Heart left ventricle (tissue), 16 donors: ENCODE measurements around the gene FAM181A. TPM values are rescaled to one million over a fixed set of nuclear protein-coding genes. Genes with fewer than 3 reads are reported as not detected.
A peak's percentile ranks its signal among the peaks of the same experiment; 100 is the strongest.

ENCODE experiments used
- ATAC-seq, 4 donors: fragments of 200-7000 bp; cut with Tn5 transposase; one replicate each; pipeline ENCODE4 v1.9.1; 2020 to 2022; ENCODE audit warnings: moderate library complexity in 4 of 4, mild to moderate bottlenecking in 3 of 4, moderate number of reproducible peaks in 1 of 4
- DNase-seq, 5 donors: peaks; one replicate each; pipeline ENCODE4 v3.0.0-alpha.2; 2020
- H3K27ac ChIP-seq, 12 donors: fragments of 200-600 bp; sonication (generic) in 4 of 12; one replicate each; pipeline versions ENCODE4 v1.5.0 to v1.8.0; 2016 to 2022; ENCODE audit warnings: mild to moderate bottlenecking in 2 of 12
- H3K27me3 ChIP-seq, 9 donors: fragments of 200-600 bp; sonication (generic) in 2 of 9; one replicate each; pipeline versions ENCODE4 v1.5.1 to v1.8.0; 2016 to 2022; ENCODE audit warnings: mild to moderate bottlenecking in 3 of 9
- H3K36me3 ChIP-seq, 9 donors: fragments of 200-600 bp; sonication (generic) in 2 of 9; one replicate each; pipeline versions ENCODE4 v1.5.0 to v1.8.0; 2018 to 2022; ENCODE audit warnings: mild to moderate bottlenecking in 2 of 9
- H3K4me1 ChIP-seq, 12 donors: fragments of 200-600 bp; sonication (generic) in 4 of 12; one replicate each; pipeline versions ENCODE4 v1.5.0 to v1.8.0; 2016 to 2022; ENCODE audit warnings: mild to moderate bottlenecking in 3 of 12
- H3K4me3 ChIP-seq, 12 donors: fragments of 200-600 bp; sonication (generic) in 4 of 12; one replicate each; pipeline versions ENCODE4 v1.5.0 to v1.8.0; 2017 to 2022; ENCODE audit warnings: mild to moderate bottlenecking in 9 of 12, moderate library complexity in 4 of 12
- H3K9me3 ChIP-seq, 12 donors: fragments of 200-600 bp; sonication (generic) in 4 of 12; one replicate each; pipeline versions ENCODE4 v1.5.0 to v1.8.0; 2016 to 2022; ENCODE audit warnings: mild to moderate bottlenecking in 1 of 12
- POLR2A ChIP-seq, 2 donors: fragments of 450-650 bp; IDR thresholded peaks; one replicate each; pipeline ENCODE4 v1.6.1; 2017; ENCODE audit warnings: antibody characterized with exemption in 2 of 2, mild to moderate bottlenecking in 2 of 2, moderate library complexity in 2 of 2
- WGBS, 4 donors: extraction: QIAGEN DNeasy Blood & Tissue Kit in 2 of 4; methylation state at CpG; one replicate each; pipeline versions ENCODE4 v1.1.5 to v1.1.7; 2013 to 2018; 5-methylcytosine and 5-hydroxymethylcytosine counted together
- intact Hi-C, 10 donors: fragments of 100-400 bp; cut with DNase I; formaldehyde crosslinking; loops; one replicate each; pipeline versions ENCODE4 v1.11.1 to v1.14.2; 2022
- polyA plus RNA-seq, 2 donors: library from polyadenylated mRNA; stranded (reverse); fragments of 200-250 nt; gene quantifications; one replicate each; pipeline ENCODE4 v1.2.3, GENCODE V29; 2013
- total RNA-seq, 9 donors: library from RNA; depleted of rRNA in 2 of 9; stranded (reverse); fragments of >200 nt in 2 of 9; fragmentation: NEBNext Ultra II Directional in 3 of 9; extraction: Animal tissue kit (Norgen Biotek cat#: 25700) in 3 of 9; gene quantifications; one replicate each; pipeline versions ENCODE4 v1.1.0 to v1.2.4, GENCODE V29; 2016 to 2023
- TF ChIP-seq, protein P1 (sequence below), 12 donors: fragments of 200-600 bp; sonication (generic) in 4 of 12; IDR thresholded peaks; one replicate each; pipeline versions ENCODE4 v1.5.0 to v1.8.0; 2018 to 2022; ENCODE audit warnings: antibody characterized with exemption in 12 of 12, mild to moderate bottlenecking in 5 of 12
- donor health status: ischemic (EF 13 %, LVEDD 7.1; RV severe dilation, severe dysfunction).
- donor health status: healthy with polysubstance abuse.
- donor health status: DM: no; HTN: yes; CAD: no.
- donor health status: DM: no; HTN: no; CAD: no.
- donor health status: ischemic (EF 25% LVEDD 6.9; RV normal size, moderate dysfunction).
- donor health status: ischemic (EF 25% LVEDD 5.7; RV mildly dilated, moderate dysfunction).
- donor health status: healthy.
- donor health status: DM: yes; HTN: yes; CAD: no.
- donor health status: ischemic (EF 35%, LVEDD 5.7; RV mildly dilated, moderate dysfunction).
- donor health status: nonischemic (EF 11% LVEDD 7.7; RV severe dilation, severe dysfunction).
- donor health status: DM: yes; HTN: yes; CAD: no.
- donor health status: PGD.
- donor health status: ischemic (EF 29% LVEDD 5.4; RV normal size, mild dysfunction).
- donor health status: nonischemic (EF 23%, LVEDD 6.1; RV moderate dilation, normal function).

FAM181A gene
- total and polyA plus RNA-seq, 11 donors, result not detected

DNA sequence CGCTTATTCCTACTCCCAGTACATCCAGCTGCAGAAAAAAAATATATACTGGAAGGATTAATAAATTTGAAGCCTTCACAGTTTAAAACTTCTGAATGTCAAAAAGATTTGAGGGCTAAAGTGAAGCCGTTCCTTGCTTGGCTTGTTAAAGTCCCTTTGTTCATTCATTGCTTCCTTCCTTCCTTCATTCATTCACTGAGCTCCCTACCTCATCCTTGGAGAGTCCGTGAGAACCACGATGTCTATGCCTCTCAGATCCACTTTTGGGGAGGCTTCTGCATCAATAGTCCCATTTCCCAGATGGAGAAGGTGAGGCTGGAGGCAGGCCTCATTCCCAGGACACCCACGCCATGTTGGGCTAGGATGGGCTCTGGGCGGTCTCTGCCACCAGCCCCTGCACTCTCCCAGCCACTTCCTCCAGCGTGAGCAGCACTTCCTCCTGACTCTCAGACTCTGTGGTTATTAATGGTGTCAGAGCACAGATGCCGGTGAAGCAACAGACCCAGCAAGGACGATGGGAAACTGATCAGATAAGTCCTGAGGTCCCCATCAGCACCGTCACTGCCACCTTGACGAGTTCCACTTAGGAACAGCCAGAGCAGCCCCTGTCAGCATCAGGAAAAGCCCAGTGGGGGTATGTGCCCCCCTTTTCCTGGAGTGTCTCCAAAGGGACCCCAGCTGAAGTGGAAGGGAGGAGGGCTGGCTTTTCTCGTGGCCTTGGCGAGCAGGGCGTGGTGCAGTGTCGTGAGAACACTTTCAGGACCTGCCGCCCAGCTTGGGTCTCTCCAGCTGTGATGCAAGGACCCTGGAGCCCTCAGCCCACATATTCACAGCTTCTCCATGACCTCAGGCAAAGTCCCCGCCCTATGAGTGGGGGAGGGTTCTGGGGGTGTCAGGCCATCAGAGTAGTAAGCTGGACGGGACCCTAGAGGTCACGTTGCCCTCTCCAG is 28.0 kb downstream of the FAM181A start:
- ATAC-seq (peak in 1 of 4 donors; percentile 25), DNase-seq (peak in 1 of 5 donors; percentile 62)
- Histone ChIP-seq H3K9me3 (no peaks in the 10 kb centered on the region), H3K4me1 (peaks cover 3 to 90% (median 42%) of the 10 kb centered on the region in 12 donors), H3K36me3 (peaks cover 0 to 54% (median 33%) of the 10 kb centered on the region in 9 donors), H3K27me3 (no peaks in the 10 kb centered on the region), H3K27ac (peak overlapping the region in 11 of 12 donors; percentile 47 to 90 (median 77)), H3K4me3 (peak overlapping the region in 1 of 12 donors; percentile 49)
- intact Hi-C loops, result loop anchor here in 2 of 10 donors (5.0 to 10.0 kb wide), 2 partner anchors 42 to 180 kb away; partner anchors contain the start of gene CCDC197 (in 1 of the 2)
- TF ChIP-seq, protein P1, sequence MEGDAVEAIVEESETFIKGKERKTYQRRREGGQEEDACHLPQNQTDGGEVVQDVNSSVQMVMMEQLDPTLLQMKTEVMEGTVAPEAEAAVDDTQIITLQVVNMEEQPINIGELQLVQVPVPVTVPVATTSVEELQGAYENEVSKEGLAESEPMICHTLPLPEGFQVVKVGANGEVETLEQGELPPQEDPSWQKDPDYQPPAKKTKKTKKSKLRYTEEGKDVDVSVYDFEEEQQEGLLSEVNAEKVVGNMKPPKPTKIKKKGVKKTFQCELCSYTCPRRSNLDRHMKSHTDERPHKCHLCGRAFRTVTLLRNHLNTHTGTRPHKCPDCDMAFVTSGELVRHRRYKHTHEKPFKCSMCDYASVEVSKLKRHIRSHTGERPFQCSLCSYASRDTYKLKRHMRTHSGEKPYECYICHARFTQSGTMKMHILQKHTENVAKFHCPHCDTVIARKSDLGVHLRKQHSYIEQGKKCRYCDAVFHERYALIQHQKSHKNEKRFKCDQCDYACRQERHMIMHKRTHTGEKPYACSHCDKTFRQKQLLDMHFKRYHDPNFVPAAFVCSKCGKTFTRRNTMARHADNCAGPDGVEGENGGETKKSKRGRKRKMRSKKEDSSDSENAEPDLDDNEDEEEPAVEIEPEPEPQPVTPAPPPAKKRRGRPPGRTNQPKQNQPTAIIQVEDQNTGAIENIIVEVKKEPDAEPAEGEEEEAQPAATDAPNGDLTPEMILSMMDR (IDR thresholded peaks at IDR 0.05), result no peak
- TF ChIP-seq POLR2A (IDR thresholded peaks at IDR 0.05), result no peak
- WGBS, 4 donors, result 29 to 46% (median 36%) methylated on average over 18 to 19 of the region's 19 CpGs

DNA sequence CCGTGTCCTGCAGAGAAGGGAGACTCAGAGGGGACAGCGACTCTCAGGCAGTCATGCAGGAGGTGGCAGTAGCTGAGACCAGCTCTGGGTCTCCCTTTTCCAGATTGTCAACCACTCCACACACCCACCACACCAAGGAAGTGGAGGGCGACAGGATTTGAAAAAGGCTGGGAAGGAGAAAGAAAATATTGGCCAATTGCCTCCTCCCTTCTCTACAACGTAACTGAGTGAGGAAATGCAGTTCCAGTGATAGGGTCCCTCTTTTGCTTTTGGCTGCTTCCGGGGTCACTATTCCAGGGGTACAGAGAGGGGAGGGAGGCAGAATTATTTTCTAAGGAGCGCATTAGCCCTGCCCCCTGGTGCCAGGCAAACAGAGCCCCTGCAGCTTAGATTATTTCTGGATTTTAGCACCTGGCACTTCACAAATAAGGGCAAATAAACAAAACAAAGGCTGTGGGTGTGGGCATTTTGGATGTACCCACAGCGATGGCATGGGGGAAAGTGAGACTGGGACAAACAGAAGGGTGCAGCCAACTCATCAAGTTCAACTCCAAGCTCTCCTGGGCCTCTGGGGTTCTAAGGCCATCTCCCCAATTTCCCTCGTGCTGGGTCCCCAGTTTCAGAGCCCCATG is 28.8 kb downstream of the FAM181A start:
- Histone ChIP-seq H3K4me3 (peak overlapping the region in 1 of 12 donors; percentile 49), H3K27ac (peak overlapping the region in 11 of 12 donors; percentile 47 to 90 (median 77)), H3K36me3 (peaks cover 0 to 53% (median 27%) of the 10 kb centered on the region in 9 donors), H3K27me3 (no peaks in the 10 kb centered on the region), H3K9me3 (no peaks in the 10 kb centered on the region), H3K4me1 (peaks cover 3 to 96% (median 42%) of the 10 kb centered on the region in 12 donors)
- TF ChIP-seq POLR2A (IDR thresholded peaks at IDR 0.05), result no peak
- TF ChIP-seq, protein P1 (IDR thresholded peaks at IDR 0.05), result no peak
- 40 to 49% (median 42%) methylated on average over 8 of the region's 8 CpGs for WGBS, 4 donors
- ATAC-seq, result no peak
- intact Hi-C loops, result loop anchor here in 1 of 10 donors (10.0 kb wide), 1 partner anchor 179 kb away; no protein-coding TSS in a partner anchor
- DNase-seq, result no peak

DNA sequence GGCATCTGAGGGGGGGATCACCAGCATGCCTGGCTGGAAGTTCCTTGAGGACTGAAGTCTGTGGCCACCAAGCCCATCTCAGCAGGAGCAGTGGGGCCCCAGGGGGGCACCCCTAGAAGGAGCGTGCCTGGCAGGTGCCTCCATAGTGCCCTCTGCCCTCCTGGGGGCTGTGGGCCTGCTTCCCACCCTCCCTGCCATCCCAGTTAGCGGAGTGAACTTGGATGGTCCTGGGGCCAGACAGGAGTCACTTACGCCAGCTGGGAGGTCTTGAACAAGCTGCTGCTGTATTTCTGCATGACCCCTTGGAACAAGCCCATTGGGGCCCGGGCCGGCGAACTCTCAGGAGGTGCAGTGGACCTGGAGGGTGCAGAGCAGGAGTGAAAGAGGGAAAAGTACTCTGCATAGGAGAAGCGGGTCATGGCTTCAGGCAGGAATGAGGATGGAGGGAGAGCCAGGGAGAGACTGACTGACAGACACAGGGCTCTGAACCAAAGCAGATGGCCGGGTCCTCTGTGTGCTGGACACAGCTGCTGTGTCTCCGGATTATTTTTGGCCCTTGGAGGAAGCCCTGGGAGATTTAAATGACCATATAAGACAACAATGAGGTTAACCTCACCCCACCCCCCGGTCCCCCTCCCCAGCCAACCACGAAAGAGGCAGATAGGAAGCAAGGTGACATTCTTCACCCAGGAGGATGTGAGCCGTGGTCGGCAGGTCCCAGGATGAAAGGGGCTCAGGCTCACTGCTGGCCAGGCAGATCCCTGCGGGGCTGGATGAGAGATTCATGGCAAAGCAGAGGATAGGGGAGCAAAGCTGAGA is 29.6 kb downstream of the FAM181A start:
- Histone ChIP-seq H3K9me3 (no peaks in the 10 kb centered on the region), H3K4me3 (no peak overlapping the region), H3K4me1 (peaks cover 3 to 98% (median 42%) of the 10 kb centered on the region in 12 donors), H3K27ac (peak overlapping the region; percentile 28 to 90 (median 77)), H3K36me3 (peaks cover 0 to 53% (median 26%) of the 10 kb centered on the region in 9 donors), H3K27me3 (no peaks in the 10 kb centered on the region)
- intact Hi-C loops, result loop anchor here in 1 of 10 donors (10.0 kb wide), 1 partner anchor 178 kb away; no protein-coding TSS in a partner anchor
- WGBS, 4 donors, result 28 to 32% (median 31%) methylated on average over 12 to 14 of the region's 14 CpGs
- TF ChIP-seq, protein P1 (IDR thresholded peaks at IDR 0.05), result no peak
- no peak for TF ChIP-seq POLR2A (IDR thresholded peaks at IDR 0.05)
- ATAC-seq (peak; percentile 67 to 88 (median 82)), DNase-seq (peak in 4 of 5 donors; percentile 63 to 76 (median 74))
